Measurements from ENCODE around the gene ATG101.

GRCh38 chr12:52054231-52054832 lies 15.4 kb upstream of the ATG101 start:
- TF ChIP-seq EZH2phosphoT487 (IDR thresholded peaks at IDR 0.05; ENCODE audit: insufficient read depth, low read depth) (no peak), EZH2 (IDR thresholded peaks at IDR 0.05; ENCODE audit: insufficient read depth, poor library complexity, severe bottlenecking) (no peak)

All from GM23248 (cell line).